RKO (cell line): ENCODE data around the gene DAZ4.
"Not testable (repeated sequence)": the region's sequence is repeated elsewhere in the genome, so short reads cannot be mapped to it uniquely, and the experiment has no call there.

Source experiments
- DNase-seq: peaks from one replicate; pipeline ENCODE4 v3.0.0-alpha.2; 2016; ENCODE audit warnings: low spot score

Gene DAZ4

DNA sequence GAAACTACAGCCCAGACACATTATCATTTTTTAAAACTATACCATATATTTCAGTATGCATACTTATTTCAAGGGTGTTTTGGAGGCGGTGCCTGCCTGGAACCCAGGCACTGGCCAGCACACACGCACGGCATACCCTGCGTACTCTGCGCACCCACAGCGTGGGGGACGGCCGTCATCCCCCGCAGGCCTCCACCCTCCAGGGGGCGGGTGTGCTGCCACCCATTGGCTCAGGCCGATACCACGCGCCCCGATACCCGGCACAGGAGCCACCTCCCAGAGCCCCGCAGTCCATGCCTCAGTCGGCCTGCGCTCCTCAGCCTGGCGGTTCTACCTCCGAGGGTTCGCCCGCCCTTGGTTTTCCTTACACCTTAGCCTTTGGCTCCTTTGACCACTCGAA lies at the start of gene DAZ4:
TSS of gene DAZ4 (plus strand) at position 301 of the 400 bp plus-strand sequence. CDS start 208 bp downstream, outside the sequence.
- DNase-seq: not testable (repeated sequence)

GRCh38 chrY:24813293-24813692 lies 20.4 kb upstream of the DAZ4 start, which contains the start of gene DAZ3:
DAZ3 (minus strand) TSS chrY:24813393; CDS start chrY:24813185, 208 bp downstream.
- not testable (repeated sequence) for DNase-seq

DNA sequence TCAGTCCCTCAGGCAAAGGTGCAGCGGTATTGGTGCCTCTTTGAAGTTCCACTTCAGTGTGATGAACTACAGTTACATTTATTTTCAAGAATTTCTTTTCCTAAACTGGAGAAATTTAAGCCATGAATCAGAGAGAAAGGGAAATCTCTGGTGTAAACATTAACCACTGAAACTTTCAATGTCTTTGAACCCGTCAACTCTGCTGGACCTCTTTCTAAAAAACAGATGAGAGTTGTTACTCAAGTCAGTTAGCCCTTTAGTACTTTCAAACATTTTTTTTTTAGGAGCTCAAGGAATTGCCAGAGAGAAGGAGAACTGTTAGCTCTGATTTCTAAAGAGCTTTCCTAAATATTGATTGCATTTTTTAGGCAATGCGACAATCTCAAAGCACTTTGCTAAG lies 11.9 kb upstream of the DAZ4 start:
- DNase-seq: not testable (repeated sequence)

GRCh38 chrY:24824184-24824879 lies 9.4 kb upstream of the DAZ4 start:
- DNase-seq: not testable (repeated sequence)

DNA sequence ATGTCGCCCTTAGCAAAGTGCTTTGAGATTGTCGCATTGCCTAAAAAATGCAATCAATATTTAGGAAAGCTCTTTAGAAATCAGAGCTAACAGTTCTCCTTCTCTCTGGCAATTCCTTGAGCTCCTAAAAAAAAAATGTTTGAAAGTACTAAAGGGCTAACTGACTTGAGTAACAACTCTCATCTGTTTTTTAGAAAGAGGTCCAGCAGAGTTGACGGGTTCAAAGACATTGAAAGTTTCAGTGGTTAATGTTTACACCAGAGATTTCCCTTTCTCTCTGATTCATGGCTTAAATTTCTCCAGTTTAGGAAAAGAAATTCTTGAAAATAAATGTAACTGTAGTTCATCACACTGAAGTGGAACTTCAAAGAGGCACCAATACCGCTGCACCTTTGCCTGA lies 8.7 kb upstream of the DAZ4 start:
- DNase-seq: not testable (repeated sequence)
